Ishikawa (cell line): ENCODE measurements around the gene NACA.

ENCODE experiments used
- CEBPB ChIP-seq: IDR thresholded peaks from 2 replicates; pipeline ENCODE4 v1.6.1; 2012
- CREB1 ChIP-seq: IDR thresholded peaks from 2 replicates; pipeline ENCODE4 v1.6.1; 2012; ENCODE audit warnings: low read depth
- EGR1 ChIP-seq: IDR thresholded peaks from 2 replicates; pipeline ENCODE4 v1.6.1; 2012
- EP300 ChIP-seq: IDR thresholded peaks from 2 replicates; pipeline ENCODE4 v1.6.1; 2012; ENCODE audit warnings: borderline replicate concordance
- FOXM1 ChIP-seq: IDR thresholded peaks from 2 replicates; pipeline ENCODE4 v1.6.1; 2012; ENCODE audit warnings: low read depth, borderline replicate concordance
- RAD21 ChIP-seq: IDR thresholded peaks from 2 replicates; pipeline ENCODE4 v1.6.1; 2012; ENCODE audit warnings: low read depth
- TAF1 ChIP-seq: IDR thresholded peaks from 2 replicates; pipeline ENCODE4 v1.6.1; 2012; ENCODE audit warnings: low read depth, mild to moderate bottlenecking
- TEAD4 ChIP-seq: IDR thresholded peaks from 2 replicates; pipeline ENCODE4 v1.6.1; 2012
- YY1 ChIP-seq: IDR thresholded peaks from 2 replicates; pipeline ENCODE4 v1.6.1; 2012; ENCODE audit warnings: low read depth
- ZBTB7A ChIP-seq: IDR thresholded peaks from 2 replicates; pipeline ENCODE4 v1.6.1; 2012; ENCODE audit warnings: low read depth
- TF ChIP-seq, protein P1 (sequence below): IDR thresholded peaks from 2 replicates; pipeline ENCODE4 v1.6.1; 2012
- TF ChIP-seq, protein P2 (sequence below): IDR thresholded peaks from 2 replicates; pipeline ENCODE4 v1.6.1; 2012
- TF ChIP-seq, protein P3 (sequence below): IDR thresholded peaks from 2 replicates; pipeline ENCODE4 v1.6.1; 2012; ENCODE audit warnings: low read depth, mild to moderate bottlenecking

DNA sequence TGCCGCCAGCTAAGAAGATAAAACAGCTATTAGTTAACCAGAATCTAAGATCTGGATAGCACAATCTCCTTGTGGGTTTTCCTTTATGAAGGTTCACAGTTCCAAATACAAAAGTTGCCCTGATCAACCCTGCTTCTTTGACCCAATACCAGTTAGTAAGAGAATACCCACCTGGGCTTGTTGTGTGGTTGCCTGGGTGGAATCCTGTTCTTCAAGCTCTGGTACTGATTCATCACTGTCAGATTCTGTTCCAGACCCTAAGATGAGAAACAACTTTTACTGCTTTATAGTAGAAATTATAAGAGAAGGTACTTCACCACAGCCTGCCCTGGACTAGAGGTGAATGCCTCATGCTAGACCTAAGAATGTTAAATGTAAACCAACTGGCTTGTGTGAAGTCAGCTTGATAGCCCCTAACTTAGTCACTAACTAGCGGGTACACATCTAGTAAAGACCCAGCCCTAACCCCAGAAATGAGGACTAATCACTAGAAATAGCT, 10.6 kb downstream of the NACA start:
- TF ChIP-seq, protein P1, sequence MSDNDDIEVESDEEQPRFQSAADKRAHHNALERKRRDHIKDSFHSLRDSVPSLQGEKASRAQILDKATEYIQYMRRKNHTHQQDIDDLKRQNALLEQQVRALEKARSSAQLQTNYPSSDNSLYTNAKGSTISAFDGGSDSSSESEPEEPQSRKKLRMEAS, result no peak
- TF ChIP-seq YY1, result no peak
- TF ChIP-seq TAF1, result no peak
- no peak for TF ChIP-seq EP300
- TF ChIP-seq EGR1, result no peak
- TF ChIP-seq FOXM1, result no peak
- no peak for TF ChIP-seq TEAD4
- no peak for TF ChIP-seq RAD21
- TF ChIP-seq, protein P2, sequence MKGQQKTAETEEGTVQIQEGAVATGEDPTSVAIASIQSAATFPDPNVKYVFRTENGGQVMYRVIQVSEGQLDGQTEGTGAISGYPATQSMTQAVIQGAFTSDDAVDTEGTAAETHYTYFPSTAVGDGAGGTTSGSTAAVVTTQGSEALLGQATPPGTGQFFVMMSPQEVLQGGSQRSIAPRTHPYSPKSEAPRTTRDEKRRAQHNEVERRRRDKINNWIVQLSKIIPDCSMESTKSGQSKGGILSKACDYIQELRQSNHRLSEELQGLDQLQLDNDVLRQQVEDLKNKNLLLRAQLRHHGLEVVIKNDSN, result no peak
- TF ChIP-seq, protein P3, sequence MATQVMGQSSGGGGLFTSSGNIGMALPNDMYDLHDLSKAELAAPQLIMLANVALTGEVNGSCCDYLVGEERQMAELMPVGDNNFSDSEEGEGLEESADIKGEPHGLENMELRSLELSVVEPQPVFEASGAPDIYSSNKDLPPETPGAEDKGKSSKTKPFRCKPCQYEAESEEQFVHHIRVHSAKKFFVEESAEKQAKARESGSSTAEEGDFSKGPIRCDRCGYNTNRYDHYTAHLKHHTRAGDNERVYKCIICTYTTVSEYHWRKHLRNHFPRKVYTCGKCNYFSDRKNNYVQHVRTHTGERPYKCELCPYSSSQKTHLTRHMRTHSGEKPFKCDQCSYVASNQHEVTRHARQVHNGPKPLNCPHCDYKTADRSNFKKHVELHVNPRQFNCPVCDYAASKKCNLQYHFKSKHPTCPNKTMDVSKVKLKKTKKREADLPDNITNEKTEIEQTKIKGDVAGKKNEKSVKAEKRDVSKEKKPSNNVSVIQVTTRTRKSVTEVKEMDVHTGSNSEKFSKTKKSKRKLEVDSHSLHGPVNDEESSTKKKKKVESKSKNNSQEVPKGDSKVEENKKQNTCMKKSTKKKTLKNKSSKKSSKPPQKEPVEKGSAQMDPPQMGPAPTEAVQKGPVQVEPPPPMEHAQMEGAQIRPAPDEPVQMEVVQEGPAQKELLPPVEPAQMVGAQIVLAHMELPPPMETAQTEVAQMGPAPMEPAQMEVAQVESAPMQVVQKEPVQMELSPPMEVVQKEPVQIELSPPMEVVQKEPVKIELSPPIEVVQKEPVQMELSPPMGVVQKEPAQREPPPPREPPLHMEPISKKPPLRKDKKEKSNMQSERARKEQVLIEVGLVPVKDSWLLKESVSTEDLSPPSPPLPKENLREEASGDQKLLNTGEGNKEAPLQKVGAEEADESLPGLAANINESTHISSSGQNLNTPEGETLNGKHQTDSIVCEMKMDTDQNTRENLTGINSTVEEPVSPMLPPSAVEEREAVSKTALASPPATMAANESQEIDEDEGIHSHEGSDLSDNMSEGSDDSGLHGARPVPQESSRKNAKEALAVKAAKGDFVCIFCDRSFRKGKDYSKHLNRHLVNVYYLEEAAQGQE, result no peak
- no peak for TF ChIP-seq CREB1
- TF ChIP-seq ZBTB7A, result no peak
- TF ChIP-seq CEBPB, result no peak
